HEK293 (cell line): ENCODE measurements around the gene CDC42.

Source experiments
- EGR2 ChIP-seq: fragments of 450-650 bp; formaldehyde crosslinking; IDR thresholded peaks from 2 replicates; pipeline ENCODE4 v1.5.1; 2016; ENCODE audit warnings: low read depth, missing biosample characterization, missing genetic modification characterization
- HOXD13 ChIP-seq: sonication (generic); formaldehyde crosslinking; IDR thresholded peaks from 2 replicates; pipeline ENCODE4 v1.8.0; 2022; ENCODE audit warnings: missing genetic modification reagents, borderline replicate concordance
- OSR2 ChIP-seq: fragments of 450-650 bp; formaldehyde crosslinking; IDR thresholded peaks from 2 replicates; pipeline ENCODE4 v1.5.1; 2016; ENCODE audit warnings: missing biosample characterization, missing genetic modification characterization
- SP2 ChIP-seq: fragments of 450-650 bp; formaldehyde crosslinking; IDR thresholded peaks from 2 replicates; pipeline ENCODE4 v1.5.1; 2016; ENCODE audit warnings: missing biosample characterization, missing genetic modification characterization
- ZBTB11 ChIP-seq: fragments of 450-650 bp; formaldehyde crosslinking; conservative IDR thresholded peaks from 2 replicates; pipeline ENCODE4 v1.5.1; 2016; ENCODE audit warnings: low read depth, missing biosample characterization, missing genetic modification characterization
- ZBTB20 ChIP-seq: fragments of 450-650 bp; formaldehyde crosslinking; IDR thresholded peaks from 2 replicates; pipeline ENCODE4 v1.5.1; 2016; ENCODE audit warnings: missing biosample characterization, missing genetic modification characterization
- ZBTB8A ChIP-seq: fragments of 450-650 bp; formaldehyde crosslinking; IDR thresholded peaks from 2 replicates; pipeline ENCODE4 v1.5.1; 2016; ENCODE audit warnings: missing biosample characterization, missing genetic modification characterization
- ZFHX2 ChIP-seq: fragments of 450-650 bp; formaldehyde crosslinking; conservative IDR thresholded peaks from 2 replicates; pipeline ENCODE4 v1.5.1; 2016; ENCODE audit warnings: missing biosample characterization, missing genetic modification characterization
- ZFP3 ChIP-seq: fragments of 450-650 bp; formaldehyde crosslinking; IDR thresholded peaks from 2 replicates; pipeline ENCODE4 v1.5.1; 2016; ENCODE audit warnings: low read depth, missing biosample characterization, missing genetic modification characterization
- ZFP41 ChIP-seq: fragments of 450-650 bp; formaldehyde crosslinking; IDR thresholded peaks from 2 replicates; pipeline ENCODE4 v1.5.1; 2016; ENCODE audit warnings: missing biosample characterization, missing genetic modification characterization, borderline replicate concordance
- ZNF138 ChIP-seq: fragments of 450-650 bp; formaldehyde crosslinking; IDR thresholded peaks from 2 replicates; pipeline ENCODE4 v1.5.1; 2016; ENCODE audit warnings: missing biosample characterization, missing genetic modification characterization, borderline replicate concordance
- ZNF169 ChIP-seq: fragments of 450-650 bp; formaldehyde crosslinking; IDR thresholded peaks from 2 replicates; pipeline ENCODE4 v1.5.1; 2016; ENCODE audit warnings: missing biosample characterization, missing genetic modification characterization
- ZNF175 ChIP-seq: fragments of 450-650 bp; formaldehyde crosslinking; IDR thresholded peaks from 2 replicates; pipeline ENCODE4 v1.5.1; 2016; ENCODE audit warnings: missing biosample characterization, missing genetic modification characterization
- ZNF211 ChIP-seq: fragments of 450-650 bp; formaldehyde crosslinking; IDR thresholded peaks from 2 replicates; pipeline ENCODE4 v1.5.1; 2016; ENCODE audit warnings: low read depth, missing biosample characterization, missing genetic modification characterization
- ZNF23 ChIP-seq: fragments of 450-650 bp; formaldehyde crosslinking; IDR thresholded peaks from 2 replicates; pipeline ENCODE4 v1.5.1; 2016; ENCODE audit warnings: missing biosample characterization, missing genetic modification characterization, borderline replicate concordance
- ZNF248 ChIP-seq: fragments of 450-650 bp; formaldehyde crosslinking; IDR thresholded peaks from 2 replicates; pipeline ENCODE4 v1.5.1; 2017; ENCODE audit warnings: missing biosample characterization, missing genetic modification characterization
- ZNF280D ChIP-seq: fragments of 450-650 bp; formaldehyde crosslinking; IDR thresholded peaks from 2 replicates; pipeline ENCODE4 v1.5.1; 2016; ENCODE audit warnings: missing biosample characterization, missing genetic modification characterization
- ZNF366 ChIP-seq: fragments of 450-650 bp; formaldehyde crosslinking; conservative IDR thresholded peaks from 2 replicates; pipeline ENCODE4 v1.5.1; 2016; ENCODE audit warnings: missing biosample characterization, missing genetic modification characterization
- ZNF37A ChIP-seq: fragments of 450-650 bp; IDR thresholded peaks from 2 replicates; pipeline ENCODE4 v1.5.1; 2018; ENCODE audit warnings: missing biosample characterization, missing genetic modification characterization
- ZNF426 ChIP-seq: fragments of 450-650 bp; formaldehyde crosslinking; IDR thresholded peaks from 2 replicates; pipeline ENCODE4 v1.5.1; 2017; ENCODE audit warnings: missing biosample characterization, missing genetic modification characterization, mild to moderate bottlenecking, inconsistent platforms, moderate library complexity
- ZNF473 ChIP-seq: fragments of 450-650 bp; formaldehyde crosslinking; IDR thresholded peaks from 2 replicates; pipeline ENCODE4 v1.5.1; 2017; ENCODE audit warnings: missing biosample characterization, missing genetic modification characterization
- ZNF560 ChIP-seq: fragments of 450-650 bp; formaldehyde crosslinking; IDR thresholded peaks from 2 replicates; pipeline ENCODE4 v1.5.1; 2017; ENCODE audit warnings: missing biosample characterization, missing genetic modification characterization, borderline replicate concordance
- ZNF596 ChIP-seq: fragments of 450-650 bp; IDR thresholded peaks from 2 replicates; pipeline ENCODE4 v1.5.0; 2018; ENCODE audit warnings: missing biosample characterization, mild to moderate bottlenecking, missing genetic modification characterization, moderate library complexity
- ZNF654 ChIP-seq: fragments of 450-650 bp; formaldehyde crosslinking; IDR thresholded peaks from 2 replicates; pipeline ENCODE4 v1.5.1; 2016; ENCODE audit warnings: low read depth, missing biosample characterization, missing genetic modification characterization
- ZNF664 ChIP-seq: fragments of 450-650 bp; formaldehyde crosslinking; IDR thresholded peaks from 2 replicates; pipeline ENCODE4 v1.5.1; 2016; ENCODE audit warnings: missing biosample characterization, missing genetic modification characterization
- ZNF670 ChIP-seq: fragments of 450-650 bp; formaldehyde crosslinking; IDR thresholded peaks from 2 replicates; pipeline ENCODE4 v1.5.1; 2016; ENCODE audit warnings: missing biosample characterization, missing genetic modification characterization, low read depth
- ZNF707 ChIP-seq: fragments of 450-650 bp; formaldehyde crosslinking; IDR thresholded peaks from 2 replicates; pipeline ENCODE4 v1.5.1; 2016; ENCODE audit warnings: missing biosample characterization, missing genetic modification characterization
- ZNF776 ChIP-seq: fragments of 450-650 bp; formaldehyde crosslinking; IDR thresholded peaks from 2 replicates; pipeline ENCODE4 v1.5.0; 2017; ENCODE audit warnings: missing biosample characterization, missing genetic modification characterization, borderline replicate concordance
- ZNF792 ChIP-seq: fragments of 450-650 bp; formaldehyde crosslinking; IDR thresholded peaks from 2 replicates; pipeline ENCODE4 v1.5.1; 2016; ENCODE audit warnings: missing biosample characterization, missing genetic modification characterization
- ZSCAN23 ChIP-seq: fragments of 450-650 bp; formaldehyde crosslinking; IDR thresholded peaks from 2 replicates; pipeline ENCODE4 v1.5.1; 2016; ENCODE audit warnings: missing biosample characterization, missing genetic modification characterization
- ZSCAN5A ChIP-seq: fragments of 450-650 bp; formaldehyde crosslinking; IDR thresholded peaks from 2 replicates; pipeline ENCODE4 v1.5.1; 2016; ENCODE audit warnings: missing biosample characterization, missing genetic modification characterization
- TF ChIP-seq, protein P1 (sequence below): fragments of 450-650 bp; formaldehyde crosslinking; IDR thresholded peaks from 2 replicates; pipeline ENCODE4 v1.5.1; 2016; ENCODE audit warnings: missing biosample characterization, missing genetic modification characterization

The CDC42 gene

DNA sequence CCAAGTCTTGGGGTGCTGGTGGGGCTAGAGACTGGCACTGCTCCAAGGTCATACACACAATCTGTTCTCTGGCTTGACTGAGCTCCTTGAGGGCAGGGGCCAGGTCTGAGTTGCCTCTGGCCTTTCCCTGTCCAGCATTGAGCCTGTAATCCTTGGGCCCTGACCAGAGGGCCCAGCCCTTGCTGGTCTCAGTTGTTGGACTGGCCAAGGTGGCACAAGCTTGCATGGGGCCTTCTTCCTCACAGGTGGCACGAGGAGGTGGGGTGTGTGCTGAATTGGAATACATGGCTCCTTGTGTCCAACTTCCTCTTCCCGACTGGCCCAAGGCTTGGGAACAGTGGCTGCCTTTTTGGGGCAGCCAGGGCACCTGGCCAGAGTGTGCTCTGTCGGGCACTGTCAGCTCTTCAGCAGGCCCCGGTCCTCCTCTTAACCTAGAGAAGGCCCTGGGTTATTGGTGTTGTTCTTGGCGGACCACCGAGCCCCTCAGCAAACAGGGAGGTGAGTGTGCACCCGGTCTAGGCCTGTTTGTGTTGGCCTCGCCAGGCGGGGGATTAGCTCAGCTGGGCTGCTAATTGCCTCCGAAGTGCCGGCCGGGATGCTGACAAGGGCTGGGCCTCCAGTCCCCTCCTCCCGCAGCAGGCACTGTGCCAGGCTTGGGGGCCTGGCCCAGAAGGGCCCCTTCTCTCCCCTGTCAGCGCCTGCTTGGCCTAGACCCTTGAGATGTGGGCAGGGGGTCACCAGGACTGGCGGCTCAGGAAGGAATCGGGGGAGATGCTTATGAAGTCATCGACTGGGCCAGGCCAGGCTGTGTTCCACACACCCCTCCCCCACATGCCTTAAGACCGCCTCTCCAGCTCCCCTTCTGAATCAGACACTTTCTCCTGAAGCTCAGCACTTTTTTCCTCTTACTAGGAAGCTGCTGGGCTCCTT lies 61.8 kb downstream of the CDC42 start (continued):
- TF ChIP-seq ZNF248 (no peak), ZFP3 (no peak), ZNF596 (tag by site-specific recombination) (no peak), ZNF426 (tag by site-specific recombination) (no peak), ZNF280D (no peak), ZFP41 (tag by site-specific recombination) (no peak), OSR2 (peak; percentile 72), ZNF37A (tag by site-specific recombination) (no peak), ZNF776 (tag by site-specific recombination) (no peak), ZNF792 (tag by site-specific recombination) (no peak), EGR2 (no peak), ZNF169 (tag by site-specific recombination) (no peak), ZNF664 (no peak), ZFHX2 (tag by site-specific recombination) (peak; percentile 29; the same call in 1 of the 2 replicates), ZSCAN5A (no peak), ZBTB11 (tag by site-specific recombination) (no peak), ZNF211 (no peak), ZNF175 (tag by site-specific recombination) (no peak), ZNF654 (tag by site-specific recombination) (no peak), HOXD13 (CRISPR knock-in tag) (no peak), SP2 (no peak), ZNF366 (tag by site-specific recombination) (no peak; the same call in 1 of the 2 replicates), ZSCAN23 (no peak), ZNF707 (no peak), ZBTB8A (tag by site-specific recombination) (peak; percentile 71), ZBTB20 (tag by site-specific recombination) (peak; percentile 37; the same call in 1 of the 2 replicates), ZNF670 (no peak), ZNF138 (tag by site-specific recombination) (no peak), ZNF23 (tag by site-specific recombination) (no peak), ZNF473 (tag by site-specific recombination) (no peak), ZNF560 (tag by site-specific recombination) (no peak)
- TF ChIP-seq, protein P1, sequence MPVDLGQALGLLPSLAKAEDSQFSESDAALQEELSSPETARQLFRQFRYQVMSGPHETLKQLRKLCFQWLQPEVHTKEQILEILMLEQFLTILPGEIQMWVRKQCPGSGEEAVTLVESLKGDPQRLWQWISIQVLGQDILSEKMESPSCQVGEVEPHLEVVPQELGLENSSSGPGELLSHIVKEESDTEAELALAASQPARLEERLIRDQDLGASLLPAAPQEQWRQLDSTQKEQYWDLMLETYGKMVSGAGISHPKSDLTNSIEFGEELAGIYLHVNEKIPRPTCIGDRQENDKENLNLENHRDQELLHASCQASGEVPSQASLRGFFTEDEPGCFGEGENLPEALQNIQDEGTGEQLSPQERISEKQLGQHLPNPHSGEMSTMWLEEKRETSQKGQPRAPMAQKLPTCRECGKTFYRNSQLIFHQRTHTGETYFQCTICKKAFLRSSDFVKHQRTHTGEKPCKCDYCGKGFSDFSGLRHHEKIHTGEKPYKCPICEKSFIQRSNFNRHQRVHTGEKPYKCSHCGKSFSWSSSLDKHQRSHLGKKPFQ (tag by site-specific recombination) = no peak
